HT-29 (cell line): Measurements from ENCODE around the gene BGN. TPM values are rescaled to one million over a fixed set of nuclear protein-coding genes. Genes with fewer than 3 reads are reported as not detected.

ENCODE experiments used
- DNase-seq: peaks from one replicate; pipeline ENCODE4 v3.0.0-alpha.2; 2015; ENCODE audit warnings: low spot score
- total RNA-seq: library from RNA; depleted of rRNA; stranded (reverse); fragments of >200 nt; shearing (Covaris generic); gene quantifications from 2 replicates; pipeline ENCODE4 v1.2.3, GENCODE V29; 2014; rRNA removed

The BGN gene
- 14.0 and 23.2 TPM in 2 replicates for total RNA-seq

- no peak for DNase-seq
These were observed at the start of gene BGN for GRCh38 chrX:153494541-153495361. TSS of gene BGN (plus strand) at chrX:153494980. CDS start at chrX:153504632, 9,652 bp downstream.

DNA sequence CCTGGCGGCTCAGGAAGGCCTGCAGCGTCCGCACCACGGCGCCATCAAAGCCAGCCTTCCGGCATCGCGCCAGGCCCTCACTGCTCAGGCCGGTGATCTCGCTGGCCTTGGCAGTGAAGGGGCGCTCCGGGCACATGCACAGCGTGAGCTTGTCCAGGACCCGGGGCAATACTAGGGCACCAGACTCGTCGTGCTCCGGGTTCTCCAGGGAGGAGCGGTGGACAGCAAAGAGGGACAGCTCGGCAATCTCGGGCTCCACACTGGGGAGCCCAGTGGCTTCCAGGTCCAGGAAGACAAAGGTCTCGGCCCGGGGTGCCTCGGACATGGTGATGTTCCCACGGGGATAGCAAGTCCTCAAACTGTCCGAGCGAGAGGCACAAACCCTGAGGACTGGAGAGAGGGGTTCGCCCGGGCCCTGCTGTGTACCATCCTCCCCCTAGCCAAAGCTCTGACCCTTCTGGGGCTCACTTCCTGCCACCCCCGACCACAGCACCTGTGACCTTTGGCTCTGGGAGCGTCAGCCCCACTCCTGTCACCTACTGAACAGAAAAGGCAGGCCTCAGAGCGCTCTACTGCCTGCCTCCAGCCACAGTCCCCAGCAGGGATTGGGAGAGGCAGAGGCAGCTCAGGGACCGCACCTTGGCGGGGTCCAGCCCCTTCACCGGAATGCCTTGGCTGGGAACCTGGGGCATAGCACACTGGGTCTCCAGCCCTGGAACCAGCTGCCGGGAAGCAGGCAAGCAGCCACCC, 49.5 kb upstream of the BGN start:
- no peak for DNase-seq

DNA sequence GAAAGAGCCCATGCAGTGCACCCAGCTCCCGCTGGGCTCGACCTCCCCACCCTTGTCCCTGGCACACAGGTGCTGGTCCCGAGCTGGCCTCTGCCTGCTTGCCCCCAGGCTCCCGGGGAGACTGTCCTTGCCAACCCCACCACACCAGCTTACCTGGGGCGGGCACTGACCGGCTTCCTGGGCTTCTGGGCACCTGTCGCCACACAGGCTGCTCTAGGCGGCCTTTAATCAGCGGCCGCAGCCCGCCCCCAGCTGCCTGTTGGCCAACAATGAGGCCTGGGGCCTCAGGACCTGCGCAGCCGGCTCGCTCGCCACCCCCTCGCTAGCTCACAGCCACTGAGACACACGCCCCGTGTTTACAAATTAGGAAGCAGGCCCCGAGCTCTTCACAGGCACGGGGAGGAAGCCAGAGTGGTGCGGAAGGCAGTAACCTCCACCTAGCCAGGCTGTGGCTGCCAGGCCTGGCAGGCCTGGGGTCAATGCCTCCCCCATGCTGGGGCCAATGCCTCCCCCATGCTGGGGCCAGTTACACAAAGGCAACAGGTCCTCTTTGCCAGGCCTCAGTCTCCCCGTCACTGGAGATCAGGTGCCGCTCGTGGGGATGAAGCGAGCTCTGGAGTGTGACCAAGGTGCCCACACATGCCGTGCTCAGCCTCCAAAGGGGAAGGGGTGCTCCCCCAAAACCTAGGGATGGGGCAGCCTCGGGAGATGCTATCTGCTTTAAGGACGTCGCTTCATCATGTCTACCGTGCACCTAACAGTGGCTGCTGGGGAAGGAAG, 48.7 kb upstream of the BGN start, which contains the start of gene TREX2:
Gene TREX2, minus strand, starts transcription at position 201 of the 780 bp plus-strand sequence. CDS start 626 bp downstream, outside the sequence.
- no peak for DNase-seq

- no peak for DNase-seq
These were observed 48.2 kb upstream of the BGN start for GRCh38 chrX:153446636-153446936.

GRCh38 chrX:153446950-153447580, 47.7 kb upstream of the BGN start:
- DNase-seq, result no peak

- no peak for DNase-seq
These were observed 47.2 kb upstream of the BGN start for GRCh38 chrX:153447581-153447960.

DNA sequence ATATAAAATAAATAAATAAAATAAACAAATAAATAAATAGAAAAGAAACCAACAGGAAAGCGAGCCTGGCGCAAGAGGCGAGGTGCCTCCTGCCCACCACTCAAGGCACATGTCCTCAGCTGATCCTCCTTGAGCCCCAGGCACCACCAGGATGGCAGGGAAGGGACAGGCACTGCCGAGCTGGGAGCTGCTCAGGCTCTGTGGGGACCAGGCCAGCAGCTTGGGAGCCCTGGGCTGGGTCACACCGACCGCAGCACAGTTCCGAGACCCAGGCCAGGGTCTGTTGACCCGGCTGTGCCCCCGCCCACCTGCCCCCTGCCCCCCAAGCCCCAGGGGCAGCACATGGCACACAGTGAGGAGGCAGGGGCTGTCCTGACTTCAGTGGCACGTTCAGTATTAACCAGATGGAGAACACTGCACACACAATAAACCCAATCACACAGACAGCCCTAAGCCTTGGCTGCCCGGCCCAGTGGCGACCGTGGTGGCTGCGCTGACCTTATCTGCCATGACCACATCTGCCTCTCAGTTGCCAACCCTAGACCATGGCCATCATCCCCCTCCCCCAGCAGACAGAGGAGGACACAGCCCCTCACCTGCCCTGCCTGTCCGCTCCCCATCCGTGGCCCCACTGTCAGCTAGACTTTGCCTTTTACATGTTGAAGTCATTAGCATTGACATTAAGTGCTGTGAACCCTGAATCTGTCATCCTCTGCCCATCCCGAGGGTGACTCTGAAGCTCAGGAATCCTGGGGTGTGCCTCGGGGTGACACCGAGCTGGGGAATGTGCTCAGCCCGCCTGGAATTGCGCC, 46.0 kb upstream of the BGN start:
- DNase-seq, result no peak

DNA sequence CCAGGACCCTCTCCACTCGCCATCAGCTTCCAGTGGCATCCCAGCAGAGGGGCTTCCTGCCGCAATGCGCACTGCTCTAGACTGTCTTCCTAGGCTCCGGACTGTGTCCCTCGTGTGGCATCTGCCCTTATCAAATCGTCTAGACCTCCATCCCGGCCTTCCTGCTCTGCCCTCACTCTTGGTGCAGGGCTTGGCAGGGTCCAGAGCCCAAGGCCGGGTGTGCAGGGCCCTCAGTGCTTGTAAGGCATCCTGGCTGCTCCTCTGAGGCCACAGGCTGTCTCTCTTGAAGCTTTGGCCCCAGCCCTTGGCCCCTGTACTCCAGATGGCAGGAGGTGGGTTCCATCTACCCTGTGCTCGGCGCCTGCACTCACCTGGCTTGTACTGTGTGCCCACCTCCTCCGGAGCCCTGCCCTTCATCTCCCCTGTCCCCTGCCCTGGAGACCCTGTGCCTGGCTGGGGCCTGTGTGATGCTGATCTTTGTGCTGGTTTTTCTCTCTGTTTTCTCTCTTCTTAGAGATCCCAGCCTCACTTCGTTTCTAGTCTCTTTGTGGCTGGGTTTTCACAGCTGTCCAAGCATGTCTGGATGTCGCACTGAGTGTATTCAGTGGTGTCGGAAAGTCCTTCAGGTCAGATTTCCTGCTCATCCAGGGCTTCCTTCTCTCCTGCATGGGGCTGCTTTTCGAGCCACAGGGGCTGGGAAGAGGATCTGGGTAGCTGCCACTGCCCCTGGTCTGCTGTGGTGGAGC, 45.2 kb upstream of the BGN start:
- no peak for DNase-seq

- DNase-seq, result no peak
These were observed 44.4 kb upstream of the BGN start for GRCh38 chrX:153450114-153450948.

- DNase-seq, result no peak
These were observed 43.9 kb upstream of the BGN start for GRCh38 chrX:153450949-153451277.

- no peak for DNase-seq
These were observed 39.8 kb upstream of the BGN start for GRCh38 chrX:153454901-153455550.

- DNase-seq, result no peak
These were observed 39.2 kb upstream of the BGN start for GRCh38 chrX:153455571-153455970.

DNA sequence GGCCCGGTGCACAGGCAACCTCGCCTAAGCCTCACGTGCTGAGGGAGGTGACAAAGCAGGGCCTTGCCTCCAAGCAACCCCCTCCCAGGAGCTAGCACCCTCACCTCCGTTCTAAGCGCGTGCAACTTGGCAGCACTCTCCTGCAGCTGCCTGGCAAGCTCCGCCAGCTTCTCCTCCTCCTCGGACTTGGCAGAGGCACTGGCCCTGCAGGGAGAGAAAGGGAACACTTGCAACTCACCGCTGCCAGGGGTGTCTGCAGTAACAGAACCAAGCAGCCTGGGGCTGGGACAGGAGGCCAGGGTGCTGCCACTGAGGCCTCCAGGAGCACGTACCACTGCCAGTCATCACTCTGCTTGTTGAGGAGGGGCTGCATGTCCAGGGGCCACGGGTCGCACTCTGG, 38.6 kb upstream of the BGN start:
- no peak for DNase-seq

- DNase-seq, result no peak
These were observed 38.1 kb upstream of the BGN start for GRCh38 chrX:153456704-153457103.

DNA sequence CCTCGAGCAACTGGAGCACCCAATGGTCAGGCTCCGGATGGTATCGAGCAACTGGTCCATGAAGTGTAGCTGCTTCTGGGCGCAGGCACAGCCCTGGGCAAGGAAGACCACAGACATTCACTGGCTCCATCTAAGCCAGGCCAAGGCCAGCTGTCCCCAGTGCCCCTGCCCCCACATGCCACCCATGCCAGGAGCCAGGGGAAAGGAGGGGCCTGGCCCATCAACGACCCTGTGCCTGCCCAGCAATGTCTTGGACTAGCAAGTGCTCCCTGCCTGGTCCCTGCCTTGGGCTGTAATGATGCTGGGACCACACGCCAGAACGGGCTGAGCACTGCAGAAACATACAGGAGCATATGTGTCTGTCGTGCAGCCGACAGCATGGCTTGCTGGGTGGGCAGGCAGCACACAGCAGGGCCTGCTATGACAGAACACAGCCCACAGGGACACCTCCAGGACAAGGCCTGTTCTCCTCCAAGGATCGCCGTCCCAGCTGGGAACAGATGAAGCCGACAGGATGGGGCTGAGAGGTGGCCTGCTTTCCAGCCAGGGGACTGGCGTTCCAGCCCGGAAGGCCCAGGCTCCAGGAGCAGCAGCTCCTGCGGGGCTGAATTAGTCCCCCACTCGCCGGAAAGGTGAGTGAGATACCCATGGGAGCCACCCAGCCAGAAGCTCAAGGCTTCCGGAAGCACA, 37.5 kb upstream of the BGN start:
- DNase-seq, result no peak

DNA sequence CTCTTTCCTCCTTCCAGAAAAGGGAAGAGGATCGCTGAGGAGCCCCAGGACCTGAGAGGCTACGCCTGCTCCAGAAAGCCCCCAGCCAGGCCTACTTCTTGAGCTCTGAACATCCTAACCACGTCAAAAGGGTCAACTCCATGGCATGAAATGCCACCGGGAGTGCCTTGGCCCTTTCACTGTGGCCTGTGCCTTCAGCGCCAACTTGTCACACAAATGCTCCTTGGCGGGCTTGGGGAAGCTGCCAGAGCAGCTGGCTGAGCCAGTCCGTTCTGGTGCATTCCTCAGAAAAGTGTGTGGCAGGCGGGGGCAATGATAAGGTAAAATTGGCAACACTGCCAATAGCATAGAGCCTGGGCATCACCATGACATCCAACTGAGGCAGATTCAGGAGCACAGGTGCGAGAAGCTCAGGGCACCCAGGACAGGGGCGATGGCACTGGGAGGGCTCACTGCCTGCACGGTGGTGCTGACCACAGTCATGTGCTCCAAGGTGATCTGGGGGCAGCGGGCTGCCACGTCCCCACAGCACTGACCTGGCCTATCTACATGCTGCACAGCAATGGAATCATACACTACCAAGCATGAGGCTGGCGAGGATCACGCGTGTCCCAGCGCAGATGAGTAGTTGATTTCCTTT, 36.8 kb upstream of the BGN start:
- no peak for DNase-seq

- DNase-seq, result no peak
These were observed 36.3 kb upstream of the BGN start for GRCh38 chrX:153458476-153458875.

- no peak for DNase-seq
These were observed 34.8 kb upstream of the BGN start for GRCh38 chrX:153459986-153460385.
